ENCODE results near the gene PLEKHJ1. TPM values are rescaled to one million over a fixed set of nuclear protein-coding genes. Genes with fewer than 3 reads are reported as not detected.

Gene PLEKHJ1
- total and polyA plus RNA-seq, 9 of the 15 experiments (the other 6 are each of a cell fraction or from before 2014, with no cell fraction given), result 1.5 to 188 (median 63.9) TPM

GRCh38 chr19:2271234-2272103 is 35.3 kb upstream of the PLEKHJ1 start (continued):
- TF ChIP-seq CGGBP1 (CRISPR knock-in tag; IDR thresholded peaks at IDR 0.05) (no peak), HMGN3 (IDR thresholded peaks at IDR 0.05; ENCODE audit: borderline replicate concordance, extremely low read depth, insufficient read length, low read depth, low read length) (peak; percentile 41), BRF1 (IDR thresholded peaks at IDR 0.05; ENCODE audit: borderline replicate concordance, extremely low read depth, insufficient read length) (no peak), E2F3 (CRISPR knock-in tag; IDR thresholded peaks at IDR 0.05) (no peak), CCNT2 (IDR thresholded peaks at IDR 0.05; ENCODE audit: borderline replicate concordance, extremely low read depth, insufficient read length, low read depth, low read length) (peak; percentile 57), PCBP2 (IDR thresholded peaks at IDR 0.05; ENCODE audit: low read depth, low read length, poor library complexity, severe bottlenecking) (no peak), TCF3 (CRISPR knock-in tag; IDR thresholded peaks at IDR 0.05) (no peak), MECOM (CRISPR knock-in tag; IDR thresholded peaks at IDR 0.05) (no peak), ZNF121 (CRISPR knock-in tag; conservative IDR thresholded peaks at IDR 0.05) (peak; percentile 58; the same call in 1 of the 2 replicates), ZNF263 (CRISPR knock-in tag; IDR thresholded peaks at IDR 0.05; ENCODE audit: borderline replicate concordance) (peak; percentile 61; the same call in 1 of the 2 replicates), RBBP5 (IDR thresholded peaks at IDR 0.05; ENCODE audit: borderline replicate concordance, insufficient read depth, low read length, poor library complexity, severe bottlenecking) (peak; percentile 46), MITF (IDR thresholded peaks at IDR 0.05) (no peak), USF1 (CRISPR knock-in tag; IDR thresholded peaks at IDR 0.05) (no peak), CREB3L1 (IDR thresholded peaks at IDR 0.05; ENCODE audit: borderline replicate concordance, low read depth) (no peak), CHD1 (IDR thresholded peaks at IDR 0.05; ENCODE audit: low read length) (peak; percentile 43), NR1H2 (CRISPR knock-in tag; IDR thresholded peaks at IDR 0.05) (0 out of 2 replicates have a peak, but pooled peaks have one; percentile 26), POLR2G (IDR thresholded peaks at IDR 0.05; ENCODE audit: low read depth, low read length) (peak; percentile 52; the same call in 1 of the 2 replicates), MTF1 (CRISPR knock-in tag; IDR thresholded peaks at IDR 0.05; ENCODE audit: borderline replicate concordance) (no peak), MAFK (IDR thresholded peaks at IDR 0.05; ENCODE audit: low read length) (no peak)
- TF ChIP-seq, protein P1, sequence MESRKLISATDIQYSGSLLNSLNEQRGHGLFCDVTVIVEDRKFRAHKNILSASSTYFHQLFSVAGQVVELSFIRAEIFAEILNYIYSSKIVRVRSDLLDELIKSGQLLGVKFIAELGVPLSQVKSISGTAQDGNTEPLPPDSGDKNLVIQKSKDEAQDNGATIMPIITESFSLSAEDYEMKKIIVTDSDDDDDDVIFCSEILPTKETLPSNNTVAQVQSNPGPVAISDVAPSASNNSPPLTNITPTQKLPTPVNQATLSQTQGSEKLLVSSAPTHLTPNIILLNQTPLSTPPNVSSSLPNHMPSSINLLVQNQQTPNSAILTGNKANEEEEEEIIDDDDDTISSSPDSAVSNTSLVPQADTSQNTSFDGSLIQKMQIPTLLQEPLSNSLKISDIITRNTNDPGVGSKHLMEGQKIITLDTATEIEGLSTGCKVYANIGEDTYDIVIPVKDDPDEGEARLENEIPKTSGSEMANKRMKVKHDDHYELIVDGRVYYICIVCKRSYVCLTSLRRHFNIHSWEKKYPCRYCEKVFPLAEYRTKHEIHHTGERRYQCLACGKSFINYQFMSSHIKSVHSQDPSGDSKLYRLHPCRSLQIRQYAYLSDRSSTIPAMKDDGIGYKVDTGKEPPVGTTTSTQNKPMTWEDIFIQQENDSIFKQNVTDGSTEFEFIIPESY (CRISPR knock-in tag; IDR thresholded peaks at IDR 0.05), result no peak

Data from K562 (cell line).